GM19043 (cell line): Measurements from ENCODE around the gene CCDC57.
"Not testable (repeated sequence)": the region's sequence is repeated elsewhere in the genome, so short reads cannot be mapped to it uniquely, and the experiment has no call there.

Source experiments
- ATAC-seq: cut with Tn5 transposase; IDR thresholded peaks from one replicate; pipeline ENCODE4 v1.9.1; 2021; ENCODE audit warnings: low read depth; ENCODE audit not compliant: unreplicated experiment

Gene CCDC57

GRCh38 chr17:82179412-82179811 lies 33.2 kb downstream of the CCDC57 start:
- ATAC-seq = no peak

GRCh38 chr17:82178499-82179261 lies 34.0 kb downstream of the CCDC57 start:
- no peak for ATAC-seq

- ATAC-seq = no peak
Measured at GRCh38 chr17:82177761-82178498, 34.7 kb downstream of the CCDC57 start.

- ATAC-seq = no peak
Measured at GRCh38 chr17:82177276-82177675, 35.4 kb downstream of the CCDC57 start.

GRCh38 chr17:82175951-82176350 lies 36.7 kb downstream of the CCDC57 start:
- ATAC-seq = no peak

- ATAC-seq = no peak
Measured at GRCh38 chr17:82175201-82175600, 37.4 kb downstream of the CCDC57 start.

- not testable (repeated sequence) for ATAC-seq
Measured at GRCh38 chr17:82174042-82174857, 38.4 kb downstream of the CCDC57 start.

GRCh38 chr17:82173351-82174041 lies 39.1 kb downstream of the CCDC57 start:
- ATAC-seq = no peak

GRCh38 chr17:82172486-82173160 lies 40.0 kb downstream of the CCDC57 start:
- ATAC-seq = no peak

GRCh38 chr17:82171750-82172375 lies 40.8 kb downstream of the CCDC57 start:
- no peak for ATAC-seq

- no peak for ATAC-seq
Measured at GRCh38 chr17:82170412-82170961, 42.2 kb downstream of the CCDC57 start.

GRCh38 chr17:82168568-82168967 lies 44.1 kb downstream of the CCDC57 start:
- ATAC-seq = no peak

GRCh38 chr17:82167028-82167427 lies 45.6 kb downstream of the CCDC57 start:
- no peak for ATAC-seq

GRCh38 chr17:82164853-82165252 lies 47.8 kb downstream of the CCDC57 start:
- ATAC-seq = no peak

- ATAC-seq = no peak
Measured at GRCh38 chr17:82161216-82161615, 51.4 kb downstream of the CCDC57 start.

GRCh38 chr17:82160075-82160474 lies 52.6 kb downstream of the CCDC57 start:
- ATAC-seq = no peak

- no peak for ATAC-seq
Measured at GRCh38 chr17:82158825-82159224, 53.8 kb downstream of the CCDC57 start.

- ATAC-seq = no peak
Measured at GRCh38 chr17:82157046-82158035, 55.3 kb downstream of the CCDC57 start.
